ENCODE results near the gene MTIF2.
"Not testable (repeated sequence)": the region's sequence is repeated elsewhere in the genome, so short reads cannot be mapped to it uniquely, and the experiment has no call there.

The MTIF2 gene

GRCh38 chr2:55268907-55269644 lies at the start of gene MTIF2:
TSS of gene MTIF2 (minus strand) at chr2:55269231. CDS start at chr2:55263858, 5,373 bp downstream.
- FAIRE-seq, result peak; percentile 82

DNA sequence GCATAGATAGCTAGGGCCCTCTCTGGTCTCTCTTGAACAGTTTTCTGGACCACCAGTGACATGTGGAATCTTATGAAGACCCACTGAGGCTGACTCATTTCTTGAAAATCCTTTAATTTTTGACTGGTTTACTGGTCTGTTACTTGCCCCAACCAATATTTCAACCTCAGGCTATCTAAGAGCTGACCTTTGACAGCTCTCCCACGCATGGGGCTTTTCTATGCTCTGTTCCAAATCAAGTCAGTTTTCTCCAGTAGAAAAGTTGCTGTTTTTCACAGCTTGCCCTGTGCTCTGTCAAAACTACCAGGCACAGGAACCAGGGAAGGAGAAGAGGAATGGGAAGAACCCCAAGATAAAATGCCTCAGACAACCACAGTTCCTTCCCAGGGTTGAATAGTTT lies 46.0 kb upstream of the MTIF2 start:
- no peak for FAIRE-seq

- no peak for FAIRE-seq
Measured at GRCh38 chr2:55311444-55311870, 42.4 kb upstream of the MTIF2 start.

GRCh38 chr2:55309446-55309845 lies 40.4 kb upstream of the MTIF2 start:
- no peak for FAIRE-seq

- FAIRE-seq, result no peak
Measured at GRCh38 chr2:55302241-55302640, 33.2 kb upstream of the MTIF2 start.

DNA sequence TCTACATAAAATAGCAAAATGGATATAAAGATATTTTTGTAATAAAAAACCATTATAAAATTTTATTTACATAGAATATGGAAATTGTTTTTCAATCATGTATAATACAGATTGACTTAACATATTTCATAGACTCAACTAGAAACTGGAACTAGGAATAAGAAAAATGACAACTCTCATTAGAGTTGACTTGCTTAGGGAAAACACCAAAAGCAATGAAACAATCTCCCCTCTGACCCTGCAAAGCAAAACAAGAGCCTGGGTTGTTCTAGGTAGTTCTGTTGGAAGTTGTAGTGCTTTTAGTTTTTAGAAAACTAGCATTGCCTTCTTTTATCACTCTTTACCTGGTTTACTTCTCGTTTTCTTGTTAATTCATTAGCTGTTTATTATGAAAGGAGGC lies 32.2 kb upstream of the MTIF2 start:
- FAIRE-seq, result peak; percentile 35

GRCh38 chr2:55296393-55296792 lies 27.4 kb upstream of the MTIF2 start:
- no peak for FAIRE-seq

- FAIRE-seq, result no peak
Measured at GRCh38 chr2:55283083-55283482, 14.1 kb upstream of the MTIF2 start.

DNA sequence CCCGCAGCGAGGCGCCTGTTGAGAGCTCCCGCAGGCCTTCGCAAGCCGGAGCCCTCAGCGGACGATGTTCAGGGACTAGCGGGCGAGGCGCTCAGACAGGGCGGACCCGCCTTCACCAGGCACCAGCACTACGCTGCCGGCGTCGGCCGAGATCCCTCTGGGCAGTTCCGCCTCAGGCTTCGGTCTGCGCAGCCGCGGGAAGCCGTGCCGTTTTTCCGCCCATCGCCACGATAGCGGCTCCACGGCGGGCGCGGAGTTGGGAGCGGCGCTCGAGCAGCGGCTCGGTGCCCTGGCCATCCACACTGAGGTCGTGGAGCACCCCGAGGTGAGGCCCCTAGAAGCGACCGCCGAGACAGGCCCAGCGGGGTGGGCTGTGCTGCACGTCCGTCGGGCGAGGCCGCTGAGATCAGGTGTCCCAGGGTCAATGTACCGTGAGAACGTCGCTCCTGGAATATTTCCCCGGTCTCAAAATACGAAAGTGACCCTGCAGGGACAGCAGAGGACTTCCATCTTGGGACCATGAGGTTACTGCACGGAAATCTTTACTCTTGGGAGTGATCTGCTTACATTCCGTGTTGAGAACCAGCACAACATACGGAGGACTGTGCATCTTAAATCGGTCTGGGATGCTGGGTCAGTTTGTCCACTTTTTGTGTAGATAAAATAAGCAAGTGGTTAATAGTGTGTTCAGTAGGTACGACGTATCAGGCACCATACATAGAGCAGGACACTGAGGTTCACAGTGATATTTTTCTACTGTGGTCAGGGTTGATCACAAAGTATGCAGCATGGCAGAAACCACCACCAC lies 13.3 kb upstream of the MTIF2 start:
- no peak for FAIRE-seq

DNA sequence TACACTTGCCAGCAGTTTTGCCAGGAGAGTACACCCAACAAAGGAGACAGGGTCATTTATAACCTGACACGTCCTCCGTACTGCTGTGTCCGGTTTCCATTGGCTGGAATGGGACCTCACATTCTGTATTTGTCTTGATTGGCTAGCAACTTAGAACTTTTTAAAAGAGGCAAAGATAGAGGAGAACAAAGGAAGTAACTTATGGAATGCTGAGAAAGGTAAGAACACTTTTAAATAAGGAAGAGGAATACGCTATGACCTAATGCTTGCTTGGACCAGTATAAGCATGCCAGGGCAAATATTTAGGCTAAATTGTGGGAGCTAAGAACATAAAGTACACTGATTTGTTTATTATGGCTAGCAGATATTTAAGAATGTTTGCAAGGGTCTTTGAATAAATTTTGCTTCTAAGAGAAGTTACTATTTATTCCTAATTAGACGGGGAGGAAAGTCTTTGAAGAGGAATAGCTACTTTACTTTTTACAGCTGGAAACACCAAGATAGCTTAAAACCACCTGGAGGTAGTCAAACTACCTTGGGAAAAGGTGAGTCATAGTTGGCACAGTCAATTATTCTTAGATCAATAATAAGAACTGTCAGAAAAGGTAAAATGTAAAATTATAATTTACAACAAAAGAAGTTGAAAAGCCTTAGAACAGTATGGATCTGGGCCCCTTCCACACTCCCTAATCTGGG lies 12.0 kb upstream of the MTIF2 start:
- not testable (repeated sequence) for FAIRE-seq

GRCh38 chr2:55279859-55280424 lies 10.9 kb upstream of the MTIF2 start:
- not testable (repeated sequence) for FAIRE-seq

GRCh38 chr2:55279214-55279835 lies 10.3 kb upstream of the MTIF2 start:
- not testable (repeated sequence) for FAIRE-seq

DNA sequence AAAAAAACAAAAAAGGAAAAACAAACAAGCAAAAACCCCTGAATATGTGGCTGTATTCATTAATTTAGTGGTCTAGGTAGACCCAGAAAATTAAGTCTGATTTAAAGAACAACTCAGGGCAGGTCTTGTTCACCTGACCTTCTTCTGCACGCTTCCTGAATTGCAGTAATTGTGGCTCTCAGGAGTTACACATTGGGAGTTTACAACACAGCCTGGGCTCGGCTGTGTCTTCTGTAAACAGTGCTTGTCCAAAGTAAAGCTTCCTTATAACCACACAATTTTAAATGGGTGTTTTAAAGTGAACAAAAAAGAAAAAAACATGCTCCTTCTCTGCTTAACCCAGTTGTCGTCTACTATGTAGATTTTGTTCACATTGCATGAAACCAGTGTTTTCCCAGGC lies 8.3 kb upstream of the MTIF2 start:
- FAIRE-seq, result no peak

- not testable (repeated sequence) for FAIRE-seq
Measured at GRCh38 chr2:55274346-55274745, 5.3 kb upstream of the MTIF2 start.

DNA sequence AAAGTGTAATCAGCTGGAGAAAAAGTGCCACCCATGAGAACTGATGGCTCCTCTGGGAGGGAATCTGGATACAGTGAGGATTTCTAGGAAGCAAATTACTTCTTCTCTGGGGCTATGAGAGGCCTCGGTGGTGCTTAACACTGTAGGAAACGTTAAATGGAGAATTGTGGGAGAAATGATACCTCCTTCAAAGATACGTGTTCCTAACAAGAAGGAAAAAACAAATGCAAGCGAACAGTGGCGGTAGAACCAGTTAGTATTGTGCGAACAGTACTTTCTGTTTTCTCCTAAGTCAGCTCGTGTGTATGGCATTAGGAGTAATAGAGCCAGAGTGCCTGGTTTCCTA lies 587 bp upstream of the MTIF2 start:
- FAIRE-seq, result no peak

DNA sequence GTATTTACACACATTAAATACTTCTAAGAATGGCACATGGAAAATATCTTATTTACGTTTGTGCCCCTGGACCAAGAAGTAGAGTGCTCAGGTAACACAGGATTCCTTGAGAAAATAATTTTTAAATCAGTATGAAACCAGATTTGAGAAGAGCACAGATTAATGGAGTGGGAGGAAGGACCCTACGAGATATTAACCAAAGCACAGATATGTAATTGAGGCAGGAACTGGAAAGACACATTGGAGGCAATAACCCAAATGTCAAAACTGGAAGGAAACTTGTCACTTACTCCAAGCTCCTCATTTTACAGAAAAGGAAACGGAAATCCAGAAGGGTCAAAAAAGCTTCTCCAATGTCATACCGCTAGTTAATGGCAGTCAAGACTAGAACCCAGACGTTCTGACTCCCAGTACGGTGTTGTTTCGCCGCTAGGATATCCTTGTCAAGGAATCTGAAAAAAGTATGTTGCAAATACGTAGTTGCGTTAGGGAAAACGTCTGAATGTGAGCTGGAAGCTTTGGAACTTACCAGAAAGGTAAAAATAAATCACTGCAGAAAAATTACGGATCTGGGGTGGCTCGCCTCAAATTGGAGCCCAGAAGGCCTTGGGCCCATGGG lies 634 bp downstream of the MTIF2 start:
- no peak for FAIRE-seq

- not testable (repeated sequence) for FAIRE-seq
Measured at GRCh38 chr2:55259586-55259985, 9.4 kb downstream of the MTIF2 start.

- FAIRE-seq, result no peak
Measured at GRCh38 chr2:55252832-55253231, 16.2 kb downstream of the MTIF2 start.

- FAIRE-seq, result no peak
Measured at GRCh38 chr2:55247025-55247424, 22.0 kb downstream of the MTIF2 start.

GRCh38 chr2:55245411-55245810 lies 23.6 kb downstream of the MTIF2 start:
- no peak for FAIRE-seq

GRCh38 chr2:55242617-55243016 lies 26.4 kb downstream of the MTIF2 start:
- no peak for FAIRE-seq

DNA sequence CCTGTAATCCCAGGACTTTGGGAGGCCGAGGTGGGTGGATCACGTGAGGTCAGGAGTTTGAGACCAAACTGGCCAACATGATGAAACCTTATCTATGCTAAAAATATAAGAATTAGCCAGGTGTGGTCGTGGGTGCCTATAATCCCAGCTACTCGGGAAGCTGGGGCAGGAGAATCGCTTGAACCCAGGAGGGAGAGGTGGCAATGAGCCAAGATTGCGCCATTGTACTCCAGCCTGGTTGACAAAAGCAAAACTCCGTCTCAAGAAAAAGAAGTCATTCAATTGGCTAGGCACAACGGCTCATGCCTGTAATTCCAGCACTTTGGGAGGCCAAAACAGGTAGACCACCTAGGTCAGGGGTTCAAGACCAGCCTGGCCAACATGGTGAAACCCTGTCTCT lies 27.4 kb downstream of the MTIF2 start:
- FAIRE-seq, result not testable (repeated sequence)
